NCI-H2107 treated with DMSO at 0.1 percent for 48 hours (cell line): ENCODE measurements around the gene SCAMP4.

Source experiments
- DNase-seq: peaks from one replicate; lab custom pipeline; 2025; ENCODE audit not compliant: unreplicated experiment; lab: John Stamatoyannopoulos, UW

The SCAMP4 gene, protein sequence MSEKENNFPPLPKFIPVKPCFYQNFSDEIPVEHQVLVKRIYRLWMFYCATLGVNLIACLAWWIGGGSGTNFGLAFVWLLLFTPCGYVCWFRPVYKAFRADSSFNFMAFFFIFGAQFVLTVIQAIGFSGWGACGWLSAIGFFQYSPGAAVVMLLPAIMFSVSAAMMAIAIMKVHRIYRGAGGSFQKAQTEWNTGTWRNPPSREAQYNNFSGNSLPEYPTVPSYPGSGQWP

DNA sequence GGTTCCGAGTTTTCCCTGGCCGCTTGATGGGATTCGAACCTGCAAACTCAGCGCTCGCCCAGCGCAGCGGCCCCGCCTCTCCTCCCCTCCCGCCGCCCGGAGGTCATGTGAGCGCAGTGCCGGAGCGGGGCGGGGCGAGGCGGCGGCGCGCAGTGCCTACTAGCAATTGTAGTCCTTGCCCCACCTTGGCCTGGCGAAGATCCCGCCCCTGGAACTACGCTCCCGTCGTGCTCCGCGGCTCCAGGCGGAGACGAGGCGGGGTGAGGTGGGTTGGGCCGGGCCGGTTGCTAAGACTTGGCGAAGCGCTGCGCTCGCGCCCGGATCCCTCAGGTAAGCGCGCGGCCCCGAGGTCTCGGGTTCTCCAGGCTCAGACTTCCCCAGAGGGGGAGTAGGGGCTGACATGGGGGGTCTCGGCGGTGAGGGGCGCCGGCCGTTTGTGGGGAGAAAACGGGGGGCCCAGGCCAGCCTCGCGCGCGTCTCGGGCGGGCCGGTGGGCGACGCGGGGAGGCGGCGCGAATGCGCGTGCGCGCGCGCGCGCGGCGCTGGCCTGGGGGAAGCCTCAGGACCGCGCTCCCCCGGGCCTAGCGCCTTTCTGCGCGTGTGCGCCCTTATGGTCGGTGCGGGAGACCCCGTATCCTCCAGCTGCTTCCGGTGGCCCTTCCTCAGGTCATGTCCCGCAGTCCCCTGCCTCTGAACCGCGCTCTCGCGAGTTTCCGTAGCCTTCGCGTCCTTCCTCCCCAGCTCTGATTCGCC, at the start of gene SCAMP4, which contains the start of gene ADAT3:
SCAMP4 (plus strand) TSS at position 290 of the 753 bp plus-strand sequence. CDS start 9,621 bp downstream, outside the sequence.
ADAT3 (plus strand) TSS at position 290 of the 753 bp plus-strand sequence. CDS start 6,649 bp downstream, outside the sequence.
- DNase-seq = peak; percentile 93

- DNase-seq = no peak
Measured at GRCh38 chr19:1855828-1856255, 49.4 kb upstream of the SCAMP4 start.

GRCh38 chr19:1856345-1856697, 48.9 kb upstream of the SCAMP4 start:
- DNase-seq = no peak

DNA sequence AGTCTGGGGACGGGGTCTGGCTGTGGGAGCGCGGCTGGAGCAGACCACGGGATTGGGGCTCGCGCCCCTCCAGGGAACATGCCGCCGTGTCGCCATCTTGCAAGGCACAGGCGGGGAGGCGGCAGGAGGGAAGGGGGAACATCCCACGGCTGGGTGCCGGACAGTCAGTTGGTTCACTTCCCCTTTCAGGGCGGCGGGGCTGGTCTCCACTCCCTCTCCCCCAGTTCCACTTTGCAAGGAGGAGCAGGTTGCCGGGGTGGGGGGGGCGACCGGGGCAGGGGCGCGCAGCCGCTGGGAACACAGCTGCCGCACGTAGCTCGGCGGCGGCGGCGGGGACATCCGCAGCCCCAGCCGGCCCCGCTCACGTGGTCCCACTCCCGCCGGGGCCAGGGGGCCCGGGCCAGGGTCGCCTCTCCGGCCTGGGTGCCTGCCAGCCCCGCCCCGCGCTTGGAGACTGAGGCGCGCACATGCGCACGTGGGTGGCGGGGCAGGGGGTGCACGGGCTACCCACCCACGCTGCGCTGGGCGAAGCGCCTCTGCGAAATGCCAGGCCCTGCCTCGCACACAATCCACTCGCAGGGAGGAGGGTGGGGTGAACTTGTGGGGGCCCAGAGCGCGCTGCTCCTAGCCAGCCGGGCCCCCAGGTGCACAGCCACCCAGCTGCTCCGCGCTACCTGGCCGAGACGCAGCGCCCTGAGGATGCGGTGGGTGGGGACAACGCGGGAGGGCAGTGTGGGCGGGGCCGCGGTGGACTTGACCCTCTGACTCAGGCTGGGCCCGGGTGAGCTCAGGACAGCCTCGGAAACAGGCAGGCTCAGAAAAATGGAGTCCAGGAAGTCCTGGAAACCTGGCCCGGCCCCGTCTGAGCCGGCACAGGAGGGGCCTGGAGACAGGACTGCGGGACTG, 48.2 kb upstream of the SCAMP4 start:
- DNase-seq = no peak

GRCh38 chr19:1857648-1858326, 47.4 kb upstream of the SCAMP4 start:
- DNase-seq = no peak

DNA sequence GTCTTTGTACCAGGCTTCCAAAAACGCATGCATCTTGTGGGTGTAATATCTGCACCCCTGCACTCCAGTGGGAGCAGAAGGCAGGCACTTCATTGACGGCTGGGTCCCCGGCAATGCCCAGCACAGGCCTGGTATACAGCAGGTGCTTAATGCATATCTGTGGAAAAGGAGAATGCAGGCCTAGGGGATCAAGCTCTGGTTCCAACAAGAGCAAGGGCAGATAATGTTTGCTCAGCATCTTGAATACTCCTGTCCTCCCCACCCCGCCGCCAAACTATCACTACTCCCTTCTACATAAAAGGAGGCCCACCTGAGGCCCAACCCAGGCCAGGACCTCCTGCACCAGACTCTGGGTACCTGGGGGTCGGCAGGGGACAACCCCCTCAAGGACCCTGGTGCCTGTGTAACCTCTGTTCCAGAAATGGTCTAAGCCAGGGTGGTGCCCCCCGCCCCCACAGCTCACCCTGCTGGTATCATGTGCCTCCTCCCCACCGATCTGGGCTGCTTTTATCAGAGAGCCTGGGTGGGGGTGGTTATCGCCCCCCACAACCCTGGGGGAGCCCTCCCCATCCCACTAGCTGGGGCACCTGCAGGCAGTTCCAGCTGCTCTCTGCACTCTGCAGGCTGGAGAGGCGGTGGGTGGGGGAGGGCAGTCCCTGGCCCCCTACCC, 46.7 kb upstream of the SCAMP4 start:
- no peak for DNase-seq

- DNase-seq = no peak
Measured at GRCh38 chr19:1859331-1859781, 45.8 kb upstream of the SCAMP4 start.

GRCh38 chr19:1860042-1860775, 45.0 kb upstream of the SCAMP4 start:
- DNase-seq = no peak

GRCh38 chr19:1860821-1861598, 44.2 kb upstream of the SCAMP4 start:
- no peak for DNase-seq

DNA sequence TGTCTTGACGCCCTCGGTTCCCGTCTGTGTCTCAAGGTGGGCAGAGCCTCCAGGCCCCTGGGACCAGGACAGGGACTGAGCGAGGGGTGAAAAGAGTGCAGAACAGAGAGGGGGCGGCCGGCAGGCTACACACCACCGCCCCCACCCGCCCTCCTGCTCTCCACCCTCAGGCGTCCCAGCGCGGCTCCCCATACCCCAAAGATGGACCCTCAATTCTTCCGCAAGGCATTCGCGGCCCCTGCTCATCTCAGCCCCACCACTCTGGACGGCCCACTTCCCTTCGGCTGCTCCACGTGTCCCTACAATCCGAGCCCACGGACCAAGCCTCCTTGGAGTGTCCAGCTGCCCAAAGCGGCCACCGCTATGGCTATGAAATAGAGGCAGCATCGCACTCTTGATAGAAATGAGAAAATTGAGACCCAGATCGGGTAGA, 43.6 kb upstream of the SCAMP4 start:
- no peak for DNase-seq

DNA sequence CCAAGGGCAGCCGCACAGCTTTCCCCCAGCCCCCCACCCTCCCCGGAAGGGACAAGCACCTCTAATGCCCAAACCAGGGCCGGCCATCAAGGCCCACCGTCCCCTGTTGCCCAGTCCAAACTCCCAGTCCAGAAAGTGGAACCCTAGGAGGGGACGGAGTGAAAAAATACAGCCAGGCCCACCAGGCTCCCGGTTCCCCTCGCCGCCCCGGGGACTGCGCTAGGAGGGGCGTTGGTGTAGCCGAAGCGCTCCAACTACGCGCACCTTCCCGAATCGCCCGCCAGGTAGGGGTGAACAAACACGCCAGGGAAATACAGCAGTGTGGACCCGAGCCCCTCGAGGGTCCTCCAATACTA, 43.2 kb upstream of the SCAMP4 start:
- DNase-seq = no peak

DNA sequence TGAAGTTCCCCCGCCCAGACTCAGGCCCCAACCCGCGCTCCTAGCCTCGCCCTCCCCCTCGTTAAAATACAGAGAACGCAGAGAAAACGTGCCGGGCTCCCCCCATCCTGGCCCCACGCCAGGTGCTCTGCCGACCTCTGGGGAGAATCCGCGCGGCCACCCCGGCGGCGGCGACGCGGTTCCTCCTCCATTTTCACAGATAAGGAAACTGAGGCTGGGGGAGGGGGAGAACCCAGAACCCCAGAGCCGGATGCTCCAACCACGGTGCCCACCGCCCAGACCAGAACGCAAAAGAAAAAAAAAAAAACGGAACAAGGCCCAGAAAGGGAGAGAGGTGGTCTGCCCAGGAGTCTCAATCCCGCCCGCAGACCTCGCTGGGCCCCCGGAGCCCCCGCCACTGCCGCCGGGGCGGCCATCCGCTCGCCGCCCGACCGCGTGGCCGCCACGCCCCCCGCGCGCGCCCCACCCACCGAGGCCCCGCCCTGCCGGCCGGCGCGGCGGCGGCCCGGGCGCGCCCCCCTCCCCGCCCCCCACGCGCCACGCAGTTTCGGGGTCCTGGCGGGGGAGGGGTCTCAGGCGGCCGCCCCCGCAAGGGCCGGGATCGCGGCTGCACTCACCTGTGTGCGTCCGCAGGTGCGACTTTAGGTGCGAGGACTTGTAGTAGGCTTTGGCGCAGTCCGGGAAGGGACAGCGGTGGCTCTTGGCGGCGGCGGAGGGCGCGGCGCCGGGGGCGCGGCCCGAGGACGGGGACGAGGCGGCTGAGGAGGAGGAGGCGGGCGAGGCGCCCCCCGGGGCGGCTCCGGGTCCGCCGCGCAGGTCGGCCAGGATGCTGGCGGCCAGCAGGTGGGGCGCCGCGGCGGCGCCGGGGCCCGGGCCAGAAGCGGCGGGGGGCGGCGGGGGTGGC, 42.5 kb upstream of the SCAMP4 start:
- DNase-seq = no peak

DNA sequence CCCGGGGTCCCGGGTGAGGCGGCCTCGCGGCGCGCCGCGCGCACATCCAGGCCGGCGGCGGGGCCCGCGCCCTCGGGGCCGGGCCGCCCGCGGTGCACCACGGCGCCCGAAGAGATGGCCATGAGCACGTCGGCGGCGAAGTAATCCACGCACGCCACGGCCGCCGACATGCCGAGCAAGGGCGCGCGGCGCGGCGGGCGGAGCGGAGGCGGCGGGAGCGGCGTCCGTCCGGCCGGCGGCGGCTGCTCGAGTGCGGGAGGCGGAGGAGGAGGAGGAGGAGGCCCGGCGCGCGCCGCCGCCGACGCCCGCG, 41.9 kb upstream of the SCAMP4 start, which contains the start of gene KLF16:
KLF16 (minus strand) TSS at position 252 of the 310 bp plus-strand sequence; CDS start at position 170, 82 bp downstream.
- no peak for DNase-seq

DNA sequence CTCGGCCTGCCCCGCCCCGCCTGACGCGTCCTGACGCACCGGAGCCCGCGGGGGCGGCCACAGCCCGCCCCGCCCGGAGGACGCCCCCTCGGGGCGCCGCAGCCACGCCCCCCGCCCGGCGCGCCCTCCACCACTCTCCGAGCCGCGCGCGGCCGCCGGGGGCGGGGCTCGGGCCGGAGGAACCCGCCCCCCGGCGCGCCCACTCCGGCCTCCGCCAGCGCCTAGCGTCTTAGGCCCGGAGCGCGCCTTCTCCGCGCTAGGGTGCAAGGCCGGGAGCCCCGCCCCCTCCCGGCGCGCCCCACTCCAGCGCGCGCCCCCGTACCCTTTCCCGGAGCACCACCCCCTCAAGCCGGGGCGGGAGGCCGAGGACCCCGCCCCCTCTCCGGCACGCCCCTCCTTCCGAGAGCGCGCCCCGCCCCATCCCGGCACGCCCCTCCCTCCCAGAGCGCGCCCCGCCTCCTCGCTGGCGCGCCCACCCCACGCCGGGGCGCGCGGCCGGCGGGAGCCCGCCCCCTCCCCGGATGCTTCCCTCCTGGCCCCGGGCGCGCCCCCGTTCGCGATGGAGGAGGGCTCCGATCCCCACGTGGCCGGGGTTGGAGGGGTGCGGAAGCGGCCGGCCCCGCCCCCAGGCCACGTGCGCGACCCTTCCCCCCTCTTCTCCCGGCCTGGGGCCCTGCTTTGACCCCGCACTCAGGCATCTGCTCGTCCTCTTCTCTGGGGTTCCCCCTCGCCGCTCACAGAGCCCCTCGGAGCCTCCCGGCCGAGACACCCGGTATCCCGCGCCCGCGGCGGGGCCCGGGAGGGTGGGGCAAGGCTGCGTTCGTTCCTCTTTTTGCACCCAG, 41.3 kb upstream of the SCAMP4 start:
- peak; percentile 48 for DNase-seq

GRCh38 chr19:1864480-1865171, 40.6 kb upstream of the SCAMP4 start:
- DNase-seq = peak; percentile 15
